ENCODE data around the gene CASZ1. TPM values are rescaled to one million over a fixed set of nuclear protein-coding genes. Genes with fewer than 3 reads are reported as not detected.

CASZ1 gene
- total RNA-seq, 2 experiments from 2014 or later, result 11.0 to 11.5 TPM

GRCh38 chr1:10651389-10651766 is 145.1 kb downstream of the CASZ1 start:
- H3K27ac Mint-ChIP-seq, result no peak overlapping the region
- POLR2A ChIA-PET, result no interaction called here
- no peaks in the 10 kb centered on the region for H3K27me3 Mint-ChIP-seq
- H3K4me3 Mint-ChIP-seq, result no peak overlapping the region
- H3K36me3 Mint-ChIP-seq, result no peaks in the 10 kb centered on the region
- no peak for ATAC-seq (ENCODE audit: low read depth)
- no peak for DNase-seq
- H3K4me1 Mint-ChIP-seq, result no peaks in the 10 kb centered on the region
- H3K9me3 Mint-ChIP-seq, result no peaks in the 10 kb centered on the region

GRCh38 chr1:10650556-10651388 is 145.7 kb downstream of the CASZ1 start:
- no peaks in the 10 kb centered on the region for H3K9me3 Mint-ChIP-seq
- DNase-seq (no peak), ATAC-seq (ENCODE audit: low read depth) (no peak)
- POLR2A ChIA-PET, result interaction anchor here (0.6 kb wide), 1 partner anchor 213 kb away, joined by 4 read pairs; no protein-coding TSS in a partner anchor
- H3K4me1 Mint-ChIP-seq, result no peaks in the 10 kb centered on the region
- H3K27ac Mint-ChIP-seq, result no peak overlapping the region
- H3K36me3 Mint-ChIP-seq, result no peaks in the 10 kb centered on the region
- no peak overlapping the region for H3K4me3 Mint-ChIP-seq
- no peaks in the 10 kb centered on the region for H3K27me3 Mint-ChIP-seq

GRCh38 chr1:10649517-10650201 is 146.8 kb downstream of the CASZ1 start:
- H3K27ac Mint-ChIP-seq, result no peak overlapping the region
- H3K4me1 Mint-ChIP-seq, result no peaks in the 10 kb centered on the region
- no peaks in the 10 kb centered on the region for H3K36me3 Mint-ChIP-seq
- POLR2A ChIA-PET, result no interaction called here
- H3K4me3 Mint-ChIP-seq, result no peak overlapping the region
- no peaks in the 10 kb centered on the region for H3K9me3 Mint-ChIP-seq
- ATAC-seq (ENCODE audit: low read depth), result no peak
- no peak for DNase-seq
- no peaks in the 10 kb centered on the region for H3K27me3 Mint-ChIP-seq

- H3K36me3 Mint-ChIP-seq, result no peaks in the 10 kb centered on the region
- POLR2A ChIA-PET, result no interaction called here
Measured at GRCh38 chr1:10648689-10649516, 147.5 kb downstream of the CASZ1 start.

GRCh38 chr1:10647414-10648170 is 148.9 kb downstream of the CASZ1 start:
- no peaks in the 10 kb centered on the region for H3K36me3 Mint-ChIP-seq
- H3K4me1 Mint-ChIP-seq, result no peaks in the 10 kb centered on the region
- no peaks in the 10 kb centered on the region for H3K27me3 Mint-ChIP-seq
- POLR2A ChIA-PET, result no interaction called here
- no peak for ATAC-seq (ENCODE audit: low read depth)
- H3K9me3 Mint-ChIP-seq, result no peaks in the 10 kb centered on the region
- no peak overlapping the region for H3K4me3 Mint-ChIP-seq
- DNase-seq, result no peak
- no peak overlapping the region for H3K27ac Mint-ChIP-seq

More at GRCh38 chr1:10648689-10649516, 147.5 kb downstream of the CASZ1 start:
- Mint-ChIP-seq H3K27me3 (no peaks in the 10 kb centered on the region), H3K4me3 (no peak overlapping the region), H3K4me1 (no peaks in the 10 kb centered on the region), H3K9me3 (no peaks in the 10 kb centered on the region), H3K27ac (no peak overlapping the region)
- no peak for DNase-seq
- ATAC-seq (ENCODE audit: low read depth), result no peak

- POLR2A ChIA-PET, result no interaction called here
- DNase-seq, result no peak
- Mint-ChIP-seq H3K4me1 (no peaks in the 10 kb centered on the region), H3K9me3 (no peaks in the 10 kb centered on the region), H3K27ac (no peak overlapping the region), H3K36me3 (no peaks in the 10 kb centered on the region), H3K27me3 (no peaks in the 10 kb centered on the region), H3K4me3 (no peak overlapping the region)
- ATAC-seq (ENCODE audit: low read depth), result no peak
Measured at GRCh38 chr1:10646347-10646861, 150.0 kb downstream of the CASZ1 start.

GRCh38 chr1:10644307-10645128 is 151.9 kb downstream of the CASZ1 start:
- no peaks in the 10 kb centered on the region for H3K9me3 Mint-ChIP-seq
- POLR2A ChIA-PET, result no interaction called here
- no peak overlapping the region for H3K4me3 Mint-ChIP-seq
- no peak overlapping the region for H3K27ac Mint-ChIP-seq
- DNase-seq, result no peak
- no peaks in the 10 kb centered on the region for H3K36me3 Mint-ChIP-seq
- no peaks in the 10 kb centered on the region for H3K27me3 Mint-ChIP-seq
- no peak for ATAC-seq (ENCODE audit: low read depth)
- no peaks in the 10 kb centered on the region for H3K4me1 Mint-ChIP-seq

- ATAC-seq (ENCODE audit: low read depth) (no peak), DNase-seq (no peak)
- no peaks in the 10 kb centered on the region for H3K36me3 Mint-ChIP-seq
- H3K4me3 Mint-ChIP-seq, result no peak overlapping the region
- no peaks in the 10 kb centered on the region for H3K4me1 Mint-ChIP-seq
- no peak overlapping the region for H3K27ac Mint-ChIP-seq
- no peaks in the 10 kb centered on the region for H3K9me3 Mint-ChIP-seq
- POLR2A ChIA-PET, result no interaction called here
- H3K27me3 Mint-ChIP-seq, result no peaks in the 10 kb centered on the region
Measured at GRCh38 chr1:10643607-10644306, 152.7 kb downstream of the CASZ1 start.

GRCh38 chr1:10642403-10643080 is 153.9 kb downstream of the CASZ1 start:
- Mint-ChIP-seq H3K4me1 (no peaks in the 10 kb centered on the region), H3K9me3 (no peaks in the 10 kb centered on the region), H3K4me3 (no peak overlapping the region), H3K27ac (no peak overlapping the region), H3K36me3 (no peaks in the 10 kb centered on the region), H3K27me3 (no peaks in the 10 kb centered on the region)
- POLR2A ChIA-PET, result no interaction called here
- ATAC-seq (ENCODE audit: low read depth) (no peak), DNase-seq (no peak)

GRCh38 chr1:10641976-10642375 is 154.5 kb downstream of the CASZ1 start:
- POLR2A ChIA-PET, result no interaction called here
- H3K36me3 Mint-ChIP-seq, result no peaks in the 10 kb centered on the region
- no peak overlapping the region for H3K27ac Mint-ChIP-seq
- no peak overlapping the region for H3K4me3 Mint-ChIP-seq
- H3K4me1 Mint-ChIP-seq, result no peaks in the 10 kb centered on the region
- ATAC-seq (ENCODE audit: low read depth) (no peak), DNase-seq (no peak)
- H3K9me3 Mint-ChIP-seq, result no peaks in the 10 kb centered on the region
- peaks cover 1% of the 10 kb centered on the region for H3K27me3 Mint-ChIP-seq

- Mint-ChIP-seq H3K4me1 (no peaks in the 10 kb centered on the region), H3K9me3 (no peaks in the 10 kb centered on the region), H3K27me3 (peaks cover 1% of the 10 kb centered on the region), H3K36me3 (no peaks in the 10 kb centered on the region), H3K27ac (no peak overlapping the region), H3K4me3 (no peak overlapping the region)
- DNase-seq, result no peak
- ATAC-seq (ENCODE audit: low read depth), result no peak
- POLR2A ChIA-PET, result no interaction called here
Measured at GRCh38 chr1:10640843-10641553, 155.4 kb downstream of the CASZ1 start.
